OCI-LY7 (cell line): ENCODE measurements around the gene MPPED2.

ENCODE experiments used
- EZH2phosphoT487 ChIP-seq: fragments of 200-600 bp; sonication (generic); IDR thresholded peaks from 2 replicates; pipeline ENCODE4 v1.6.1; 2018; ENCODE audit warnings: low read depth, borderline replicate concordance, mild to moderate bottlenecking, mixed run types, antibody characterized with exemption, low read length, moderate library complexity, mixed read lengths
- TF ChIP-seq, protein P1 (sequence below): fragments of 200-600 bp; sonication (generic); conservative IDR thresholded peaks from 2 replicates; pipeline ENCODE4 v1.5.1; 2014; ENCODE audit warnings: mild to moderate bottlenecking, antibody characterized with exemption, low read length, moderate library complexity, mixed read lengths

DNA sequence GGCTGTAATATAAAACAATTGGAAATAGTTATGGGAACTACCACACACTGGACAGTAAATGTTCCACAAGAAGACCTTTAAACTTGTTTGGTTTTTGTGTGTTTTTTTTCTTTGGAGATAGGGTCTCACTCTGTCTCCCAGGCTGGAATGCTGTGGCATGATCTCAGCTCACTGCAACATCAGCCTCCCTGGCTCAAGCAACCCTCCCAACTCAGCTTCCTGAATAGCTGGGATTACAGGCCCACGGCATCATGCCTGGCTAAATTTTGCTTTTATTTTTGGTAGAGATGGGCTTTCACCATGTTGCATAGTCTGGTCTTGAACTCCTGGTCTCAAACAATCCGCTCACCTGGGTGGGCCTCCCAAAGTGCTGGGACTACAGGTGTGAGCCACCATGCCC is 121.0 kb downstream of the MPPED2 start:
- TF ChIP-seq, protein P1, sequence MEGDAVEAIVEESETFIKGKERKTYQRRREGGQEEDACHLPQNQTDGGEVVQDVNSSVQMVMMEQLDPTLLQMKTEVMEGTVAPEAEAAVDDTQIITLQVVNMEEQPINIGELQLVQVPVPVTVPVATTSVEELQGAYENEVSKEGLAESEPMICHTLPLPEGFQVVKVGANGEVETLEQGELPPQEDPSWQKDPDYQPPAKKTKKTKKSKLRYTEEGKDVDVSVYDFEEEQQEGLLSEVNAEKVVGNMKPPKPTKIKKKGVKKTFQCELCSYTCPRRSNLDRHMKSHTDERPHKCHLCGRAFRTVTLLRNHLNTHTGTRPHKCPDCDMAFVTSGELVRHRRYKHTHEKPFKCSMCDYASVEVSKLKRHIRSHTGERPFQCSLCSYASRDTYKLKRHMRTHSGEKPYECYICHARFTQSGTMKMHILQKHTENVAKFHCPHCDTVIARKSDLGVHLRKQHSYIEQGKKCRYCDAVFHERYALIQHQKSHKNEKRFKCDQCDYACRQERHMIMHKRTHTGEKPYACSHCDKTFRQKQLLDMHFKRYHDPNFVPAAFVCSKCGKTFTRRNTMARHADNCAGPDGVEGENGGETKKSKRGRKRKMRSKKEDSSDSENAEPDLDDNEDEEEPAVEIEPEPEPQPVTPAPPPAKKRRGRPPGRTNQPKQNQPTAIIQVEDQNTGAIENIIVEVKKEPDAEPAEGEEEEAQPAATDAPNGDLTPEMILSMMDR, result no peak
- no peak for TF ChIP-seq EZH2phosphoT487
